HCT116 (cell line): ENCODE measurements around the gene MNAT1. TPM values are rescaled to one million over a fixed set of nuclear protein-coding genes. Genes with fewer than 3 reads are reported as not detected.
A peak's percentile ranks its signal among the peaks of the same experiment; 100 is the strongest.

ENCODE experiments used
- ATAC-seq: fragments of 200-7000 bp; cut with Tn5 transposase; 2 replicates; pipeline ENCODE4 v1.9.1; 2020; ENCODE audit warnings: mild to moderate bottlenecking, moderate library complexity
- Bru-seq: library from RNA; stranded (reverse); fragments of 400-500 nt; gene quantifications from one replicate; lab custom pipeline; 2021; lab: Mats Ljungman, UMichigan
- BruChase-seq, 2 experiments: library from RNA; stranded (reverse); fragments of 400-500 nt; gene quantifications; one replicate each; lab custom pipeline; 2021; lab: Mats Ljungman, UMichigan
- BruUV-seq: library from RNA; stranded (reverse); fragments of 400-500 nt; replicated peaks from 2 replicates; lab custom pipeline; 2021; lab: Mats Ljungman, UMichigan
- CTCF ChIA-PET: fragments of 300-600 bp; sonication (Branson Sonifier 250); formaldehyde crosslinking; loops from one replicate; lab custom pipeline; 2021; ENCODE audit warnings: antibody characterized with exemption; lab: Charles Lee
- POLR2A ChIA-PET: fragments of 300-600, 350-600 bp; sonication (Branson Sonifier 250); formaldehyde crosslinking; loops from one replicate; lab custom pipeline; 2021; ENCODE audit warnings: antibody characterized with exemption; lab: Charles Lee
- RAD21 ChIA-PET, 2 experiments: fragments of 300-600 bp; sonication (Branson Sonifier 250); formaldehyde crosslinking; loops; one replicate each; lab custom pipeline; 2023; ENCODE audit warnings: low total read pairs in 2 of 2; ENCODE audit not compliant: uncharacterized antibody in 2 of 2, unreplicated experiment in 2 of 2, low non-redundant PET in 1 of 2; lab: Charles Lee
- DNase-seq: peaks from one replicate; pipeline ENCODE4 v3.0.0-alpha.2; 2010; ENCODE audit warnings: low read depth, low spot score
- H2AFZ ChIP-seq: fragments of 200-600 bp; shearing (Covaris generic), sonication (generic); 2 replicates; pipeline ENCODE4 v1.6.1; 2017; ENCODE audit warnings: low read depth, mixed run types, mixed read lengths, antibody characterized with exemption, low read length; ENCODE audit not compliant: poor library complexity, severe bottlenecking
- H3K27ac ChIP-seq: 2 replicates; pipeline ENCODE4 v1.5.1; 2012; ENCODE audit warnings: low read depth, low read length
- H3K27me3 ChIP-seq: fragments of 200-600 bp; sonication (generic); 2 replicates; pipeline ENCODE4 v1.6.1; 2016; ENCODE audit warnings: mixed run types, low read length, mixed read lengths; ENCODE audit not compliant: insufficient read depth
- H3K36me3 ChIP-seq, 2 experiments: fragments of 200-500 bp in 1 of 2; fragments of 200-600 bp in 1 of 2; sonication (Bioruptor generic) in 1 of 2; sonication (generic) in 1 of 2; 2 replicates each; pipeline versions ENCODE4 v1.5.1 to v1.6.1; 2014 to 2016; ENCODE audit warnings: low read length in 2 of 2, inconsistent platforms in 1 of 2, mixed read lengths in 1 of 2, mixed run types in 1 of 2; ENCODE audit not compliant: insufficient read depth in 2 of 2, control insufficient read depth in 1 of 2
- H3K4me1 ChIP-seq, 2 experiments: fragments of 200-600 bp in 1 of 2; sonication (generic) in 1 of 2; 2 replicates each; pipeline versions ENCODE4 v1.5.1 to v1.6.1; 2012 to 2017; ENCODE audit warnings: low read length in 2 of 2, inconsistent platforms in 1 of 2, mild to moderate bottlenecking in 1 of 2, mixed read lengths in 1 of 2, mixed run types in 1 of 2, moderate library complexity in 1 of 2; ENCODE audit not compliant: insufficient read depth in 2 of 2, control insufficient read depth in 1 of 2
- H3K4me2 ChIP-seq: fragments of 200-600 bp; sonication (generic); 2 replicates; pipeline ENCODE4 v1.6.1; 2017; ENCODE audit warnings: mixed run types, low read length, mixed read lengths
- H3K4me3 ChIP-seq, 2 experiments: fragments of 200-600 bp in 1 of 2; sonication (generic) in 1 of 2; replicated peaks in 1 of 2; 2 replicates each; pipeline ENCODE4 v1.5.1; 2011 to 2016; ENCODE audit warnings: low read length in 2 of 2, control low read depth in 1 of 2, low read depth in 1 of 2, mild to moderate bottlenecking in 1 of 2, mixed read lengths in 1 of 2, mixed run types in 1 of 2
- H3K79me2 ChIP-seq: fragments of 200-600 bp; sonication (generic); 2 replicates; pipeline ENCODE4 v1.6.1; 2017; ENCODE audit warnings: mild to moderate bottlenecking, mixed run types, low read length, moderate library complexity, mixed read lengths; ENCODE audit not compliant: insufficient read depth
- H3K9ac ChIP-seq: fragments of 200-600 bp; sonication (generic); 2 replicates; pipeline ENCODE4 v1.6.1; 2016; ENCODE audit warnings: low read length, mixed read lengths
- H3K9me2 ChIP-seq: fragments of 200-600 bp; sonication (generic), shearing (Covaris generic); 2 replicates; pipeline ENCODE4 v1.6.1; 2017; ENCODE audit warnings: mixed run types, mild to moderate bottlenecking, moderate library complexity; ENCODE audit not compliant: insufficient read depth
- H3K9me3 ChIP-seq, 2 experiments: fragments of 200-500 bp in 1 of 2; fragments of 200-600 bp in 1 of 2; sonication (Bioruptor generic) in 1 of 2; sonication (generic) in 1 of 2; 2 replicates each; pipeline ENCODE4 v1.6.1; 2014 to 2017; ENCODE audit warnings: low read length in 2 of 2, mixed read lengths in 2 of 2, inconsistent platforms in 1 of 2, low read depth in 1 of 2, mild to moderate bottlenecking in 1 of 2, mixed run types in 1 of 2, moderate library complexity in 1 of 2; ENCODE audit not compliant: control insufficient read depth in 1 of 2, insufficient read depth in 1 of 2
- H4K20me1 ChIP-seq: fragments of 200-600 bp; sonication (generic), shearing (Covaris generic); 2 replicates; pipeline ENCODE4 v1.6.1; 2017; ENCODE audit warnings: mixed run types, mild to moderate bottlenecking, moderate library complexity; ENCODE audit not compliant: insufficient read depth
- CBX3 ChIP-seq: IDR thresholded peaks from 2 replicates; pipeline ENCODE4 v1.6.1; 2012; ENCODE audit warnings: low read depth
- ELF1 ChIP-seq: IDR thresholded peaks from 2 replicates; pipeline ENCODE4 v1.6.1; 2012; ENCODE audit warnings: low read depth, borderline replicate concordance
- JUND ChIP-seq: IDR thresholded peaks from 2 replicates; pipeline ENCODE4 v1.6.1; 2012
- POLR2A ChIP-seq: IDR thresholded peaks from 2 replicates; pipeline ENCODE4 v1.7.0; 2011; ENCODE audit warnings: borderline replicate concordance; ENCODE audit not compliant: insufficient read depth, insufficient read length; ENCODE audit errors: extremely low read depth
- POLR2AphosphoS5 ChIP-seq: IDR thresholded peaks from 2 replicates; pipeline ENCODE4 v1.6.1; 2011; ENCODE audit warnings: mild to moderate bottlenecking, low read depth, low read length, moderate library complexity
- RAD21 ChIP-seq: IDR thresholded peaks from 2 replicates; pipeline ENCODE4 v1.6.1; 2012; ENCODE audit warnings: low read depth, mild to moderate bottlenecking
- SIN3A ChIP-seq: IDR thresholded peaks from 2 replicates; pipeline ENCODE4 v1.6.1; 2012; ENCODE audit warnings: low read depth
- SP1 ChIP-seq: IDR thresholded peaks from 2 replicates; pipeline ENCODE4 v1.6.1; 2012; ENCODE audit warnings: low read depth
- SRF ChIP-seq: IDR thresholded peaks from 2 replicates; pipeline ENCODE4 v1.6.1; 2012; ENCODE audit warnings: low read depth
- TCF7L2 ChIP-seq: IDR thresholded peaks from 2 replicates; pipeline ENCODE4 v1.7.0; 2011; ENCODE audit warnings: borderline replicate concordance, inconsistent platforms; ENCODE audit not compliant: insufficient read depth, insufficient read length; ENCODE audit errors: extremely low read depth
- YY1 ChIP-seq: IDR thresholded peaks from 2 replicates; pipeline ENCODE4 v1.6.1; 2011; ENCODE audit warnings: low read length, low read depth, moderate library complexity, mild to moderate bottlenecking; ENCODE audit not compliant: insufficient replicate concordance; ENCODE audit errors: extremely low read depth
- ZFX ChIP-seq: fragments of 450-650 bp; IDR thresholded peaks from 2 replicates; pipeline ENCODE4 v1.6.1; 2017
- ZNF274 ChIP-seq: fragments of 200-500 bp; sonication (Bioruptor generic); IDR thresholded peaks from 2 replicates; pipeline ENCODE4 v1.6.1; 2014; ENCODE audit warnings: mild to moderate bottlenecking, low read depth, low read length, inconsistent platforms
- intact Hi-C: fragments of 100-400 bp; cut with micrococcal nuclease; formaldehyde crosslinking; loops from 2 replicates; pipeline ENCODE4 v1.10.0; 2022
- long read RNA-seq: library from polyadenylated mRNA; unstranded; transcript quantifications from one replicate; pipeline ENCODE4 v2.0.0, GENCODE V29; 2021; ENCODE audit not compliant: unreplicated experiment
- polyA plus RNA-seq: library from polyadenylated mRNA; unstranded; fragments of >200 nt; gene quantifications from 2 replicates; pipeline ENCODE4 v1.2.1, GENCODE V29; 2012; ENCODE audit warnings: missing spikeins
- total RNA-seq: library from RNA; stranded (reverse); gene quantifications from one replicate; pipeline ENCODE4 v1.2.1, GENCODE V29; 2021; ENCODE audit not compliant: unreplicated experiment
- TF ChIP-seq, protein P1 (sequence below): IDR thresholded peaks from 2 replicates; pipeline ENCODE4 v1.6.1; 2012; ENCODE audit warnings: low read depth
- TF ChIP-seq, protein P2 (sequence below), 3 experiments: fragments of 200-600 bp in 1 of 3; sonication (generic) in 1 of 3; IDR thresholded peaks in 2 of 3; conservative IDR thresholded peaks in 1 of 3; 2 replicates each; pipeline ENCODE4 v1.5.1; 2012 to 2017; ENCODE audit warnings: low read depth in 2 of 3, low read length in 2 of 3, antibody characterized with exemption in 1 of 3, borderline replicate concordance in 1 of 3, control low read depth in 1 of 3, mild to moderate bottlenecking in 1 of 3, mixed read lengths in 1 of 3, mixed run types in 1 of 3, moderate library complexity in 1 of 3; ENCODE audit not compliant: insufficient read depth in 1 of 3
- TF ChIP-seq, protein P3 (sequence below): IDR thresholded peaks from 2 replicates; pipeline ENCODE4 v1.6.1; 2012

The MNAT1 gene
- total RNA-seq, result 49.3 TPM
- 25.6 and 32.8 TPM in 2 replicates for polyA plus RNA-seq
- Bru-seq, nascent RNA, result percentile 83 among the genes with signal in this experiment
- percentile 64 among the genes with signal in this experiment for BruChase-seq, experiment 1, labeled RNA remaining after a 6-hour chase
- BruChase-seq, experiment 2, labeled RNA remaining after a 2-hour chase, result percentile 68 among the genes with signal in this experiment
- long read RNA-seq, transcript MNAT1-201 (8 exons, 2,635 nt), result major isoform, 34 of 45 reads
- long read RNA-seq, partial matches to known transcripts, result 4 of 45 reads
- long read RNA-seq, other reads (novel, unspliced or antisense), result 4 of 45 reads

DNA sequence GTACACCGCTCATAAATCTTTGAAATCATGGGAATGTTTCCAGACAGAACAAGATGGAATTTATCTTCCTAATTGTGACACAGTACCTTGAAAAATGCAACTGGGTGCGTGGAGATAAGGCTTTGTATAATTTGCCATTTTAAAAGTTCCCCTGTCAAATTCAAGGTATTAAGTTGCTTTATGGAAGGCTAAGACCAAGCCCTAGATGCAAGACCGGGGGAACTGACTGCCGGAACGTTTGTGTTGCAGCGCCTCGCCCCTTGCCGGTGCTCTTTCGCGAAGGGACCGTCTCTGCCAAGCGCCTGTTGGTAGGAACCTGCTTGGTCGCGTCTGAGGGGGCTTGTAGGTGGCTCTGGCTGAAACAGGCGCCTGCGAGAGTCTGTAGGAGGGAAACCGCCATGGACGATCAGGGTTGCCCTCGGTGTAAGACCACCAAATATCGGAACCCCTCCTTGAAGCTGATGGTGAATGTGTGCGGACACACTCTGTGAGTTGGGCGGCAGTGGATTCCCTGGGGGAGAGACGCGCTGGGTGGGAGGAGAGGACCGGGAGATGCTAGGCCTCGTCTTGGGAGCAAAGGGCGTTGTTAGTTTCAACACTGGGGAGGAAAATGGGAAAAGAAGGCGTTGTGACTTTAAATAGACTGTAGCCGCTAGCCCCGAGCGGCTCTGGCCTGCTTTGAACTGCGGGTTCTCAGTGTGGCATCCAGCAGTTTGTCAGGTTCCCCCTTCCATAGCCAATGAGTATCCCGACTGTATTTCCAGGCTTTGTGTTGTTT, at the start of gene MNAT1:
Gene MNAT1, plus strand, starts transcription at position 297 of the 778 bp plus-strand sequence. Its CDS starts 102 bp downstream, at position 399.
- TF ChIP-seq, protein P1, sequence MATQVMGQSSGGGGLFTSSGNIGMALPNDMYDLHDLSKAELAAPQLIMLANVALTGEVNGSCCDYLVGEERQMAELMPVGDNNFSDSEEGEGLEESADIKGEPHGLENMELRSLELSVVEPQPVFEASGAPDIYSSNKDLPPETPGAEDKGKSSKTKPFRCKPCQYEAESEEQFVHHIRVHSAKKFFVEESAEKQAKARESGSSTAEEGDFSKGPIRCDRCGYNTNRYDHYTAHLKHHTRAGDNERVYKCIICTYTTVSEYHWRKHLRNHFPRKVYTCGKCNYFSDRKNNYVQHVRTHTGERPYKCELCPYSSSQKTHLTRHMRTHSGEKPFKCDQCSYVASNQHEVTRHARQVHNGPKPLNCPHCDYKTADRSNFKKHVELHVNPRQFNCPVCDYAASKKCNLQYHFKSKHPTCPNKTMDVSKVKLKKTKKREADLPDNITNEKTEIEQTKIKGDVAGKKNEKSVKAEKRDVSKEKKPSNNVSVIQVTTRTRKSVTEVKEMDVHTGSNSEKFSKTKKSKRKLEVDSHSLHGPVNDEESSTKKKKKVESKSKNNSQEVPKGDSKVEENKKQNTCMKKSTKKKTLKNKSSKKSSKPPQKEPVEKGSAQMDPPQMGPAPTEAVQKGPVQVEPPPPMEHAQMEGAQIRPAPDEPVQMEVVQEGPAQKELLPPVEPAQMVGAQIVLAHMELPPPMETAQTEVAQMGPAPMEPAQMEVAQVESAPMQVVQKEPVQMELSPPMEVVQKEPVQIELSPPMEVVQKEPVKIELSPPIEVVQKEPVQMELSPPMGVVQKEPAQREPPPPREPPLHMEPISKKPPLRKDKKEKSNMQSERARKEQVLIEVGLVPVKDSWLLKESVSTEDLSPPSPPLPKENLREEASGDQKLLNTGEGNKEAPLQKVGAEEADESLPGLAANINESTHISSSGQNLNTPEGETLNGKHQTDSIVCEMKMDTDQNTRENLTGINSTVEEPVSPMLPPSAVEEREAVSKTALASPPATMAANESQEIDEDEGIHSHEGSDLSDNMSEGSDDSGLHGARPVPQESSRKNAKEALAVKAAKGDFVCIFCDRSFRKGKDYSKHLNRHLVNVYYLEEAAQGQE, result no peak
- TF ChIP-seq CBX3 (peak; percentile 97), JUND (peak; percentile 30; the same call in 1 of the 2 replicates), TCF7L2 (peak; percentile 45), ZFX (peak; percentile 77), SP1 (peak; percentile 61), ZNF274 (no peak), SIN3A (peak; percentile 81), POLR2A (peak; percentile 74), SRF (no peak), RAD21 (peak; percentile 33; the same call in 1 of the 2 replicates), ELF1 (no peak), POLR2AphosphoS5 (peak; percentile 94), YY1 (peak; percentile 86)
- TF ChIP-seq, protein P2, sequence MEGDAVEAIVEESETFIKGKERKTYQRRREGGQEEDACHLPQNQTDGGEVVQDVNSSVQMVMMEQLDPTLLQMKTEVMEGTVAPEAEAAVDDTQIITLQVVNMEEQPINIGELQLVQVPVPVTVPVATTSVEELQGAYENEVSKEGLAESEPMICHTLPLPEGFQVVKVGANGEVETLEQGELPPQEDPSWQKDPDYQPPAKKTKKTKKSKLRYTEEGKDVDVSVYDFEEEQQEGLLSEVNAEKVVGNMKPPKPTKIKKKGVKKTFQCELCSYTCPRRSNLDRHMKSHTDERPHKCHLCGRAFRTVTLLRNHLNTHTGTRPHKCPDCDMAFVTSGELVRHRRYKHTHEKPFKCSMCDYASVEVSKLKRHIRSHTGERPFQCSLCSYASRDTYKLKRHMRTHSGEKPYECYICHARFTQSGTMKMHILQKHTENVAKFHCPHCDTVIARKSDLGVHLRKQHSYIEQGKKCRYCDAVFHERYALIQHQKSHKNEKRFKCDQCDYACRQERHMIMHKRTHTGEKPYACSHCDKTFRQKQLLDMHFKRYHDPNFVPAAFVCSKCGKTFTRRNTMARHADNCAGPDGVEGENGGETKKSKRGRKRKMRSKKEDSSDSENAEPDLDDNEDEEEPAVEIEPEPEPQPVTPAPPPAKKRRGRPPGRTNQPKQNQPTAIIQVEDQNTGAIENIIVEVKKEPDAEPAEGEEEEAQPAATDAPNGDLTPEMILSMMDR (IDR thresholded peaks at IDR 0.05 in 2 of 3, conservative IDR thresholded peaks at IDR 0.05 in 1 of 3; ENCODE audit: borderline replicate concordance in 1 of 3, insufficient read depth in 1 of 3, low read depth in 2 of 3, low read length in 2 of 3), result peak in 1 of 3 experiments; percentile 13; a peak in 1 of 6 replicates
- TF ChIP-seq, protein P3, sequence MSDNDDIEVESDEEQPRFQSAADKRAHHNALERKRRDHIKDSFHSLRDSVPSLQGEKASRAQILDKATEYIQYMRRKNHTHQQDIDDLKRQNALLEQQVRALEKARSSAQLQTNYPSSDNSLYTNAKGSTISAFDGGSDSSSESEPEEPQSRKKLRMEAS, result peak; percentile 73
- Histone ChIP-seq H3K36me3 (no peaks in the 10 kb centered on the region), H3K9me3 (no peaks in the 10 kb centered on the region), H4K20me1 (no peaks in the 10 kb centered on the region), H3K9ac (peak within 1 kb of the TSS; percentile 85), H3K4me1 (peaks cover 0 to 14% of the 10 kb centered on the region in 2 experiments; a peak in 3 of 4 replicates), H3K79me2 (peaks cover 44% of the 10 kb centered on the region), H3K4me2 (peak within 1 kb of the TSS; percentile 82), H3K27me3 (no peaks in the 10 kb centered on the region), H3K4me3 (peak within 1 kb of the TSS; percentile 85 to 90), H3K27ac (peak within 1 kb of the TSS; percentile 53), H2AFZ (peak within 1 kb of the TSS; percentile 98), H3K9me2 (no peaks in the 10 kb centered on the region)
- RAD21 ChIA-PET, result no interaction called here
- POLR2A ChIA-PET, result interaction anchor here (0.5 kb wide), 1 partner anchor 109 kb away, joined by 3 read pairs; no protein-coding TSS in a partner anchor
- peak; percentile 96 for ATAC-seq
- DNase-seq, result peak; percentile 78
- CTCF ChIA-PET, result no interaction called here
- BruUV-seq, result TSS peak; percentile 77
- intact Hi-C loops, result no loop called here
